ENCODE results near the gene SH3BP2.

SH3BP2 gene

DNA sequence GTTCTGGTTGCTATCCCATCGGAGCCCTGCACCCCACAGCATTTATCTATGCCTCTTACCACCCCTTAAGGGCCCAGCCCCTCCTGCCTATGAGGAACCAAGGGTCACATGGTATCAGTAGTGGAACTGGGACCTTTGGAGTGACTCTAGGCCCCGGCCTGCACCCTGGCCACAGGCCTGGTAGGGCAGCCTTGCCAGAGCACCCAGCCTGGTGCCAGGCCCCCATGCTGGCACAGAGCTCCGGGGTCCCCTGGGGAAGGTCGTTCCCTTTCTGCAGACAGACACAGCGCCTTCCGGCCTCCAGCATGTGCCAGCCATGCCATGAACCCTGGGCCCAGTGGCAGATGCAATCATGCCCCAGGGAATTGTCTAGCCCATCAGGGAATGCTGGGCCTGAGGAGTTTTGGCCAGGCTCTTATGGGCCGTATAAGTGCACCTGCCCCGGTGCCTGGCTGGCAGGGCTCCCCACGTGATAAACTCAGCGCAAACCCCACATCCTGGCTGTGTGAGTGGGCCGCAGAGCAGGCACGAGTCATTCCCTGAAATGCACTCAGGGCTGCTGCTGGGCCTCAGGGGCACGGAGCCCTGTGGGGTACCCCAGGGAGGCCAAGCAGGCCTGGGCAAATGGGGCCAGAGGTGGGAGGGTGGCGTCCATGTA lies 30.9 kb downstream of the SH3BP2 start:
- DNase-seq (ENCODE audit: low read depth): no peak
- no peak overlapping the region for H3K4me3 ChIP-seq (ENCODE audit: low read depth, low read length)
- TF ChIP-seq, protein P1, sequence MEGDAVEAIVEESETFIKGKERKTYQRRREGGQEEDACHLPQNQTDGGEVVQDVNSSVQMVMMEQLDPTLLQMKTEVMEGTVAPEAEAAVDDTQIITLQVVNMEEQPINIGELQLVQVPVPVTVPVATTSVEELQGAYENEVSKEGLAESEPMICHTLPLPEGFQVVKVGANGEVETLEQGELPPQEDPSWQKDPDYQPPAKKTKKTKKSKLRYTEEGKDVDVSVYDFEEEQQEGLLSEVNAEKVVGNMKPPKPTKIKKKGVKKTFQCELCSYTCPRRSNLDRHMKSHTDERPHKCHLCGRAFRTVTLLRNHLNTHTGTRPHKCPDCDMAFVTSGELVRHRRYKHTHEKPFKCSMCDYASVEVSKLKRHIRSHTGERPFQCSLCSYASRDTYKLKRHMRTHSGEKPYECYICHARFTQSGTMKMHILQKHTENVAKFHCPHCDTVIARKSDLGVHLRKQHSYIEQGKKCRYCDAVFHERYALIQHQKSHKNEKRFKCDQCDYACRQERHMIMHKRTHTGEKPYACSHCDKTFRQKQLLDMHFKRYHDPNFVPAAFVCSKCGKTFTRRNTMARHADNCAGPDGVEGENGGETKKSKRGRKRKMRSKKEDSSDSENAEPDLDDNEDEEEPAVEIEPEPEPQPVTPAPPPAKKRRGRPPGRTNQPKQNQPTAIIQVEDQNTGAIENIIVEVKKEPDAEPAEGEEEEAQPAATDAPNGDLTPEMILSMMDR (IDR thresholded peaks at IDR 0.05; ENCODE audit: insufficient read depth, low read depth, low read length, missing control alignments): no peak

DNA sequence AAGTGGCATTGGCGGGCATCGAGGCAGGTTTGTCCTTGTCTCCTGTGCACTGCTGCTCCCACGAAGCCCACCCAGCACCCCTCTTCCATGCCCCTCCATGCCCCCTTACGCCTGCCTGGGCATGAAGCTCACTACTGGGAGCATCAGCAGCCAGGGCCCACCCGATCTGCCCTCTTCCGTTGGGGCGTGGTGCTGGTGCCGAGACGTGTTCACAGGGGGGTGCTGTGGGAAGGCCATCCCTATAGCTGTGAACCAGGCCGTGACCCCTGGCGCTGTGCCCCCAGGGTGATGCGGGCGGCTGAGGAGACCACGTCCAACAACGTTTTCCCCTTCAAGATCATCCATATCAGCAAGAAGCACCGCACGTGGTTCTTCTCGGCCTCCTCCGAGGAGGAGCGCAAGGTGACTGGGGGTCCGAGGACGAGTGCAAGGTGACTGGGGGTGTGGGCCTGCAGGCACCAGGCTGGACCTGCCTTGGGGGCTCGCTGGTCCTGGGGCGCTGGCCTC lies 31.5 kb downstream of the SH3BP2 start:
- H3K4me3 ChIP-seq (ENCODE audit: low read depth, low read length): no peak overlapping the region
- no peak for DNase-seq (ENCODE audit: low read depth)
- TF ChIP-seq, protein P1 (IDR thresholded peaks at IDR 0.05; ENCODE audit: insufficient read depth, low read depth, low read length, missing control alignments): no peak

DNA sequence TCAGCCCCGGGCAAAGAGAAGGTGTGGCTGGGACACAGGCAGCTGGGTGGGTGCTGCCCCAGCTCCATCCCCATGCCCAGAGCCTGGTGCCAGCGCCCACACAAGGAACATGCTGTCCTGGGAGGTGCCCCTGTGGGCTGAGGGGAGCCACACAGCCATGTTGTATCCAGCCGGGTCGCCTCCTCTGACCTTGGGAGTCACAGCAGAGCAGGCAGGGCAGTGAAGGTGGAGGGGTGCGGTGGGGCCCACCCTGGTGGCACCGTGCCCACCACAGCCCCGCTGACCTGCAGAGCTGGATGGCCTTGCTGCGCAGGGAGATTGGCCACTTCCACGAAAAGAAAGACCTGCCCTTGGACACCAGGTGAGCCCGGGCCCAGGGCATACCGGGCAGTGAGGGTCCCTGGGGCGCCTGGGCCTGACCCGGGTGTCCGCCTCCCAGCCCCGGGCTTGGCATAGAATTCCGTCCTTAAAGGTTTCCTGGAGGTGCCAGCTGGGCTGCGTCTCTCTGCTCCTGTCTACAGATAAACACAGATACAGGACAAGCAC lies 32.0 kb downstream of the SH3BP2 start:
- TF ChIP-seq, protein P1 (IDR thresholded peaks at IDR 0.05; ENCODE audit: insufficient read depth, low read depth, low read length, missing control alignments): no peak
- H3K4me3 ChIP-seq (ENCODE audit: low read depth, low read length): no peak overlapping the region
- no peak for DNase-seq (ENCODE audit: low read depth)

DNA sequence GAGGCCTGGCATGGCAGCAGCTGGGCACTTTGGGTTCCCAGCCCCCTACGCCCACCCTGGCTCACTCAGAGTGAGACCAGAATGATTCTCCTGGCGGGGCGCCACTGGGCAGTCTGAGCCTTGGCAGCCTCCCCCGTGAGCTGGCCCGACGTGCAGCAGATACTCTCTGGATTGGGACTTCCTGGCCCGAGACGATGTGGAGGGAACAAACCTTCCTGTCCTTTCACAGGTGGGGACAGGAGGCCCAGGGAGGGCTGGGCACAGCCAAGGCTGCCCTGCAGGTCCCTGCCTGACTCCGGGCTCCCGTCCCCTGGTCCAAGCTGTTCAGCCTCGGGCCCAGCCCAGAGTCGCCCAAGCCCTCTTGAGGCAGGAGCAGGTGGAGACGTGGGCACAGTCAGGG lies 32.9 kb downstream of the SH3BP2 start:
- no peak for DNase-seq (ENCODE audit: low read depth)
- H3K4me3 ChIP-seq (ENCODE audit: low read depth, low read length): no peak overlapping the region
- TF ChIP-seq, protein P1 (IDR thresholded peaks at IDR 0.05; ENCODE audit: insufficient read depth, low read depth, low read length, missing control alignments): no peak

DNA sequence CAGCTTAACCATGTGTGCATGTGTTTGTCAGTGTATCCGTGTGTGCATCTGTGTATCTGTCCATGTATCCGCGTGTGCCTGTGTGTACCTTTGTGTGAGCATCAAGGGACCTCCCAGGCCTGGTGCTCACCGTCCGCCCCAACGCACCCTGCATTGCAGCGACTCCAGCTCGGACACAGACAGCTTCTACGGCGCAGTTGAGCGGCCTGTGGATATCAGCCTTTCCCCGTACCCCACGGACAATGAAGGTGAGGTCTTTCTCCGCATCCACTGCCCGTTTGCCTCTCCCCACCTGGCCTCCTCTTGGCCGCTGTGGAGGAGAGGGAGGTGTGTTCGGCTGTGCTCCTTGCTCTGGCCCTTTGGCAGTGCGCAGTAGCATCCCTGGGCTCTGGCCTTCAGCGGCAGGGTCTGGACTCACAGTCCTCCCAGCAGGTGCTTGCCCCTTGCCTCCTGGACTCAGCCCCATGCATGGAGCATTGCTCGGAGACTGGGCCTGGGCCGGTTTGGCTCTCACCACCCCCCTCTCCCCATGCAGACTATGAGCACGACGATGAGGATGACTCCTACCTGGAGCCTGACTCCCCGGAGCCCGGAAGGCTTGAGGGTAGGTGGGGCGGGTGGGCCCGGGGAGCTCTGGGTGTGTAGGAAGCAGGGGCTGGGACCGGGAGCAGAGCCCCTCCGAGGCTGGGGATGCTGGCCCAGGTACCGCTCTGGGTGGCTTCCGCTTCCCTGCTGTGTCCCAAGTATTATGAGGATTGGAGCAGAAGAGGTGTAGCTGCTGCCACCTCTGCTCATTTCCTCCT lies 34.4 kb downstream of the SH3BP2 start:
- no peak for DNase-seq (ENCODE audit: low read depth)
- TF ChIP-seq, protein P1 (IDR thresholded peaks at IDR 0.05; ENCODE audit: insufficient read depth, low read depth, low read length, missing control alignments): no peak
- no peak overlapping the region for H3K4me3 ChIP-seq (ENCODE audit: low read depth, low read length)

DNA sequence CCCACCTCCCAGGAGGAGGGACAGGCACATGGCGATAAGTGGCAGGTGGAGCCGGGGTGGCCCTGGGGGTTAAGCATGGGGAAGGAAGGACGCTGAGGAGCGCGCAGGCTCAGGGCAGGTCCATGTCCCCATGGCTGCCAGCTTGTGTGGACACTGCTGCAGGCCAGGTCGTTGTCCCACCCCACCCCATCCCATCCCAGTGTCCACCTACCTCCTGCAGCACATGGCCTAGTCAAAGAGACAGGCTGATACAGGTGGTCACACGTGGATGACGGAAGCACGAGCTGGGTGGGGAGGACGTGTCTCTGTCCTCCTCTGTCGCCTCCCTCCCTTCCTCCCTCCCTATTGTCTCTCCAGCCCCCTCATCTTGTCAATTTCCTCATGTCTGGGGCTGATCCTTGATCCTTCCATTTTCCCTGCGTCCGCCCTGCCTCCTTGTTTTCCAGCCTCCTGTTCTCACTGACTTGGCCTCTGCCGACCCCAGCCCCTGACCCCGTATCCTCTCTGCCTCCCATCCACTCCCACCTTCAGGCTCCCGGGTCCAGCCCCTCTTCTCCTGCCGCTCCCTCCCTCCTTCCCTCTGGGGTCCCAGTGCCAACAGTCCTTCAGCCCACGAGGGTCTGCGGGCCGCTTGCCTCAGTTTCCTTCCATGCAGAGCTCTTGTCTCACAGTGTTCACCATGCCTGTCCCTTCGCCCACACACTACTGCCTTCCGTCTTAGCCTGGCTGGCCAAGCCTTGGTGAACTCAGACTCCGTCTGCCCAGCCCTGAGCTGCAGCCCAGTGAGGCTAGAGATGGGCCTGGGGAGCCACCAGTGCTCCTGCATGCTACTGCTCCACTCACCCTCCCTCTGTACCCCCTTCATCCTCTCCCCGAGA lies 35.2 kb downstream of the SH3BP2 start:
- DNase-seq (ENCODE audit: low read depth): no peak
- H3K4me3 ChIP-seq (ENCODE audit: low read depth, low read length): no peak overlapping the region
- TF ChIP-seq, protein P1 (IDR thresholded peaks at IDR 0.05; ENCODE audit: insufficient read depth, low read depth, low read length, missing control alignments): no peak
